Upper lobe of right lung (tissue), 1 donor: ENCODE results near the gene PAFAH1B1. TPM values are rescaled to one million over a fixed set of nuclear protein-coding genes. Genes with fewer than 3 reads are reported as not detected.

ENCODE experiments used
- ATAC-seq: fragments of 200-7000 bp; cut with Tn5 transposase; one replicate; pipeline ENCODE4 v1.9.1; 2020; ENCODE audit warnings: mild to moderate bottlenecking, moderate library complexity
- DNase-seq: peaks from one replicate; pipeline ENCODE4 v3.0.0-alpha.2; 2020
- H3K27ac ChIP-seq: fragments of 200-600 bp; one replicate; pipeline ENCODE4 v1.8.0; 2022
- H3K27me3 ChIP-seq: fragments of 200-600 bp; one replicate; pipeline ENCODE4 v1.8.0; 2022; ENCODE audit warnings: mild to moderate bottlenecking
- H3K36me3 ChIP-seq: fragments of 200-600 bp; one replicate; pipeline ENCODE4 v1.8.0; 2022
- H3K4me1 ChIP-seq: fragments of 200-600 bp; one replicate; pipeline ENCODE4 v1.8.0; 2022
- H3K4me3 ChIP-seq: fragments of 200-600 bp; one replicate; pipeline ENCODE4 v1.8.0; 2022; ENCODE audit warnings: mild to moderate bottlenecking
- H3K9me3 ChIP-seq: fragments of 200-600 bp; one replicate; pipeline ENCODE4 v1.8.0; 2022
- intact Hi-C: fragments of 100-400 bp; cut with DNase I; formaldehyde crosslinking; loops from one replicate; pipeline ENCODE4 v1.11.0; 2022
- total RNA-seq: library from RNA; stranded (reverse); fragmentation: NEBNext Ultra II Directional; extraction: Animal tissue kit (Norgen Biotek cat#: 25700); gene quantifications from one replicate; pipeline ENCODE4 v1.2.1, GENCODE V29; 2021
- TF ChIP-seq, protein P1 (sequence below): fragments of 200-600 bp; IDR thresholded peaks from one replicate; pipeline ENCODE4 v1.8.0; 2022; ENCODE audit warnings: antibody characterized with exemption
- donor health status: DM: no; HTN: yes; CAD: no; lungs with severe emphysema.

PAFAH1B1 gene
- total RNA-seq, 1 donor from 2014 or later = 144 TPM

DNA sequence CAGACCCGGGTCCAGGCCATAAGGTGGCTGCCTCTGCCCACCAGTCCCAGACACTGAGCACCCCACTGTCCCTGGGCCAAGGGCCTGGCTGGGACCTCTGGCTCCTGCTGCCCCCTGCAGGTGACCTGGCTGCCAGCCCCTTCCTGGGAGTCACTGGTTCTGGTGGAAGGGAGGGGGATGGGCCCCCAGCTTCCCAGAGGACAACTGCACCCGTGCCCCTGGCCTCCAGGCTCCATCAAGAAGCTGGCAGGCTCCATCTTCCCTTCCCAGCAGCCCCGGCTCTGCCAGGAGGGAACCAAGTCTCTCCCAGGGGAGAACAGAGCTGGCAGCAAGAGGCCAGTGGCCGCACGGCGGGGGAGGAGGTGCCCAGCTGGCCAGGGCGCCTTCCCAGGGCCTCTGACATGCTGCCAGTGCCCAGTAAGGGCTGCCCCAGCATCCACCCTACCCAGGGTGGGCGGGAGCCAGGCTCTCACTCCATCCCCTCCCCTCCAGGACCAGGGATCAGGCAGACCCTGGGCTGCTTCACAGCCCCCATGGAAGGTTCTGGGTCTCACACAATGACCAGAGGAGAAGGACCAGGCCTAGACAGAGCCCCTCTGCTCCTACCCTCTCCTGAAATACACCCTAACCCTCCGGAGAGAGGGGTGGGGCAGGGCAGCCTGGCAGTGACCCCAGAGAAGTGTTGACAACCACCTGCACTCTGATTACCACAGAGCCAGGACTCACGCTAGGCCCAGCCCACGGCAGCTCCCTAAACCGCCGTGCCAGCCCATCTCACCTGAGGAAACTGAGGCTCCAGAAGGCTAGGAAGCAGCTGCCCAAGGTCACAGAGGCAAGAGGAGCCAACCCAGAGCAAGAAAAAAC lies 114.5 kb downstream of the PAFAH1B1 start:
- intact Hi-C loops = no loop called here
- ATAC-seq (no peak), DNase-seq (peak; percentile 81)
- peaks cover 14% of the 10 kb centered on the region for H3K36me3 ChIP-seq
- no peak overlapping the region for H3K4me3 ChIP-seq
- H3K27me3 ChIP-seq = no peaks in the 10 kb centered on the region
- H3K4me1 ChIP-seq = peaks cover 42% of the 10 kb centered on the region
- H3K27ac ChIP-seq = peak overlapping the region; percentile 60
- TF ChIP-seq, protein P1, sequence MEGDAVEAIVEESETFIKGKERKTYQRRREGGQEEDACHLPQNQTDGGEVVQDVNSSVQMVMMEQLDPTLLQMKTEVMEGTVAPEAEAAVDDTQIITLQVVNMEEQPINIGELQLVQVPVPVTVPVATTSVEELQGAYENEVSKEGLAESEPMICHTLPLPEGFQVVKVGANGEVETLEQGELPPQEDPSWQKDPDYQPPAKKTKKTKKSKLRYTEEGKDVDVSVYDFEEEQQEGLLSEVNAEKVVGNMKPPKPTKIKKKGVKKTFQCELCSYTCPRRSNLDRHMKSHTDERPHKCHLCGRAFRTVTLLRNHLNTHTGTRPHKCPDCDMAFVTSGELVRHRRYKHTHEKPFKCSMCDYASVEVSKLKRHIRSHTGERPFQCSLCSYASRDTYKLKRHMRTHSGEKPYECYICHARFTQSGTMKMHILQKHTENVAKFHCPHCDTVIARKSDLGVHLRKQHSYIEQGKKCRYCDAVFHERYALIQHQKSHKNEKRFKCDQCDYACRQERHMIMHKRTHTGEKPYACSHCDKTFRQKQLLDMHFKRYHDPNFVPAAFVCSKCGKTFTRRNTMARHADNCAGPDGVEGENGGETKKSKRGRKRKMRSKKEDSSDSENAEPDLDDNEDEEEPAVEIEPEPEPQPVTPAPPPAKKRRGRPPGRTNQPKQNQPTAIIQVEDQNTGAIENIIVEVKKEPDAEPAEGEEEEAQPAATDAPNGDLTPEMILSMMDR = peak; percentile 32
- H3K9me3 ChIP-seq = no peaks in the 10 kb centered on the region

DNA sequence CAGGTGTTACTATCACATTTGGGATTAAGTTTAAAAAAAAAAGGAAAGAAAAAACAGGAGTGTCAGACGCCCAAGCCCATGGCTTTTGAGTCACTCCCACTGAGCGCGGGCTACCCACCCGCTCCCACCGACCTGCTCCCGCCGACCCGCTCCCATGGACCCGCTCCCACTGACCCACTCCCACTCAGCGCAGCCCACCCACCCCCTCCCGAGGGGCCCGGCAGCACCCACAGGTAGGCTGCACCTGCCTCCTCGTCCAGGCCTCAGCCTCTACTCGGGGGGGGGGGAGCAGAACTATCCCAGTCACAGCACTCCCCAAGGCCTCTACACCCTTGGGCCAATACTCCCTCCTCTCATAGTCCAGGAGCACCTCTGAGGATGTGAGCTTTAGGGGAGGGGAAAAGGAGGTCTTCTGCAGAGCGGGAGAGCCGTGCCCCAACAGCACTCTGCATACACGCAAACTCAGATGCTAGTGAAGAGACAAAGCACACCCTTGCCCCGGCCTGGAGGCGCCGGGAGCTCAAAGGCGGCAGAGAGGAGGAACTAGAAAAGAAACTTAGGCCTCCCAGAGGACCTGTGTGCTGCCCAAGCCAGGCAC lies 115.2 kb downstream of the PAFAH1B1 start:
- Histone ChIP-seq H3K4me3 (peak overlapping the region; percentile 89), H3K9me3 (no peaks in the 10 kb centered on the region), H3K27ac (peak overlapping the region; percentile 60), H3K36me3 (peaks cover 7% of the 10 kb centered on the region), H3K4me1 (peaks cover 42% of the 10 kb centered on the region), H3K27me3 (no peaks in the 10 kb centered on the region)
- DNase-seq = peak; percentile 66
- TF ChIP-seq, protein P1 = no peak
- ATAC-seq = no peak
- intact Hi-C loops = no loop called here

DNA sequence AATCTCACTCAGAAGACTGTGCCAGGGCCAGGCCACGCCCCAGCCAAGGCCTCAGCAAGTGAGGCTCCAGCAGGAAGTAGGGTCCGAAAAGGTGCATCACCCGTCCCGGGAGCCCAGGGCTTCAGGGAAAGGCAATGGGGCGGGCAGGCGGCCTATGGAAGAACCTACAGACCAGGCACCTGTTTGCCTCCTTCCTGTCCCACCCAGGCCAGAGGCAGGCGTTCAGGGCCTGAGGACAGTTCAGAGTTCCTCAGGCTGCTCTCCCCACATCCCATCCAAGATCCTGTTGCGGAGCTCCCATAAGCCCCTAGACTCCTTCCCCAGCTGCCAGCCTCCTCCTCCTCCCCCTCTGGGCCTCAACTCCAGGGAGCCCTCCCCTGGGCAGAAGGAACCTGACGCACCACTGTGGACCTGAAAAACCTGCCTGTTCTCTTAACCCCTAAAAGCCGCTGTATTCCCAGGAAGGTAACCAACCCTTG lies 115.8 kb downstream of the PAFAH1B1 start:
- intact Hi-C loops = no loop called here
- Histone ChIP-seq H3K36me3 (peaks cover 1% of the 10 kb centered on the region), H3K27ac (peak overlapping the region; percentile 63), H3K9me3 (no peaks in the 10 kb centered on the region), H3K4me3 (peak overlapping the region; percentile 89), H3K27me3 (no peaks in the 10 kb centered on the region), H3K4me1 (peaks cover 42% of the 10 kb centered on the region)
- DNase-seq (peak; percentile 87), ATAC-seq (peak; percentile 34)
- TF ChIP-seq, protein P1 = no peak

DNA sequence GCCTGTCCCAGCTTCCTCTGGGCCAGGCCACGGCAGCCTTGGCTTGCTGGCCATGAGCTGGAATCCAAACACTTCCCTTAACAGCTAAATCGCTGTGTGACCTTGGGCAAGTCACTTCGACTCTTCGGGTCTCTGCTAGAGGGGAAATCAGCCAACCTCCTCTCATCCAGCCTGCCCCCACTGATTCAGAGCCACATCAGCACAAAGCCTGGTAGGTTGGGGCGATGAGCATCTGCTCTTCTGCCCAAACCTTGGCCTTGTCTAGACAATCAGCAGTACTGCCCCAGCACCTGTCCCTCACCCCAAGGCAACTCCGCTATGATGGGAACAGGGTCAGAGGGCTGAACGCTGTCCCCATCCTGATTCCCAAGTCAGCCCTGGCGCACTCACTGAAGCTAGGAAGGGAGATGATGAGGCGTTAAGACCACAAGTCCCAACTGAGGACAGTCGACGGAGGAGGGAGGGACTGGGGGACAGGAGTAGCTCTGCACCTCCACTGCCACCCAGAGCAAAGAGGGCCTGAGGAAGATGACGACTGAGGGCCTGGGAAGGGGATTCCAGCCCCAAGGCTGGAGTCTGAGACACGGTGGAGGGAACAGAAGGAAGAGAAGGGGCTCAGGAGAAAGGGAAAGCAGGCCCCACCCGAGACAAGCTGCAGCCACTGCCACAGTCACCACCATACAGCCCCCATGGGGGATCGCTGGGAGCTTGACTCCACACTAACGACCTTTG lies 116.8 kb downstream of the PAFAH1B1 start:
- H3K27ac ChIP-seq = peak overlapping the region; percentile 82

More for the DNA sequence above, 116.8 kb downstream of the PAFAH1B1 start:
- Histone ChIP-seq H3K27me3 (no peaks in the 10 kb centered on the region), H3K4me3 (peak overlapping the region; percentile 89), H3K9me3 (no peaks in the 10 kb centered on the region), H3K4me1 (peaks cover 42% of the 10 kb centered on the region), H3K36me3 (no peaks in the 10 kb centered on the region)
- no peak for ATAC-seq
- intact Hi-C loops = no loop called here
- TF ChIP-seq, protein P1 = no peak
- peak; percentile 57 for DNase-seq
